Upper lobe of left lung (tissue), 6 donors: ENCODE measurements around the gene SETDB1. TPM values are rescaled to one million over a fixed set of nuclear protein-coding genes. Genes with fewer than 3 reads are reported as not detected.
A peak's percentile ranks its signal among the peaks of the same experiment; 100 is the strongest.

Source experiments
- ATAC-seq, 2 donors: fragments of 200-7000 bp; cut with Tn5 transposase; one replicate each; pipeline ENCODE4 v1.9.1; 2022; ENCODE audit warnings: mild to moderate bottlenecking in 2 of 2, moderate library complexity in 2 of 2; ENCODE audit not compliant: low FRiP score in 2 of 2
- DNase-seq, 2 donors: peaks; one replicate each; pipeline ENCODE4 v3.0.0-alpha.2; 2019 to 2020
- H3K27ac ChIP-seq, 4 donors: fragments of 200-600 bp; sonication (generic); one replicate each; pipeline ENCODE4 v1.5.1; 2016 to 2019
- H3K27me3 ChIP-seq, 4 donors: fragments of 200-600 bp; sonication (generic); one replicate each; pipeline ENCODE4 v1.5.1; 2017 to 2019
- H3K36me3 ChIP-seq, 4 donors: fragments of 200-600 bp; sonication (generic); one replicate each; pipeline ENCODE4 v1.5.1; 2016 to 2019
- H3K4me1 ChIP-seq, 4 donors: fragments of 200-600 bp; sonication (generic); one replicate each; pipeline ENCODE4 v1.5.1; 2018 to 2019
- H3K4me3 ChIP-seq, 4 donors: fragments of 200-600 bp; sonication (generic); one replicate each; pipeline ENCODE4 v1.5.1; 2017 to 2019; ENCODE audit warnings: mild to moderate bottlenecking in 2 of 4, moderate library complexity in 1 of 4
- H3K9me3 ChIP-seq, 4 donors: fragments of 200-600 bp; sonication (generic); one replicate each; pipeline ENCODE4 v1.5.1; 2018 to 2019
- EP300 ChIP-seq, 4 donors: sonication (generic); formaldehyde crosslinking; IDR thresholded peaks; one replicate each; pipeline ENCODE4 v1.5.1; 2017; ENCODE audit warnings: antibody characterized with exemption in 4 of 4, control low read depth in 2 of 4
- POLR2A ChIP-seq, 4 donors: fragments of 450-650 bp; IDR thresholded peaks; one replicate each; pipeline ENCODE4 v1.5.1; 2016 to 2017; ENCODE audit warnings: antibody characterized with exemption in 4 of 4, mild to moderate bottlenecking in 2 of 4
- POLR2AphosphoS5 ChIP-seq, 2 donors: sonication (generic); formaldehyde crosslinking; IDR thresholded peaks; one replicate each; pipeline ENCODE4 v1.5.1; 2017; ENCODE audit warnings: antibody characterized with exemption in 2 of 2
- WGBS, 2 donors: methylation state at CpG; one replicate each; pipeline ENCODE4 v1.1.5; 2017 to 2018; 5-methylcytosine and 5-hydroxymethylcytosine counted together
- total RNA-seq, 6 donors: library from RNA; depleted of rRNA in 4 of 6; stranded (reverse); fragments of >200 nt in 4 of 6; gene quantifications; one replicate each; pipeline versions ENCODE4 v1.1.0 to v1.2.1, GENCODE V29; 2016 to 2021
- TF ChIP-seq, protein P1 (sequence below), 6 experiments: fragments of 450-650 bp in 4 of 6; fragments of 200-600 bp in 2 of 6; sonication (generic) in 2 of 6; IDR thresholded peaks; one replicate each; pipeline ENCODE4 v1.5.1; 2016 to 2019; ENCODE audit warnings: antibody characterized with exemption in 6 of 6
- donor health status: DM: no; HTN: no; CAD: no; lungs with moderate emphysema.
- donor health status: DM: no; HTN: yes; CAD: no; lungs with severe emphysema.

SETDB1 gene
- total RNA-seq, 6 donors from 2014 or later, result 26.8 to 88.0 (median 40.3) TPM

- H3K4me1 ChIP-seq, result no peaks in the 10 kb centered on the region
- no peaks in the 10 kb centered on the region for H3K36me3 ChIP-seq
- WGBS, 2 donors, result 86 to 95% methylated on average over 4 of the region's 4 CpGs
- TF ChIP-seq POLR2AphosphoS5 (IDR thresholded peaks at IDR 0.05), result no peak
- TF ChIP-seq POLR2A (IDR thresholded peaks at IDR 0.05), result no peak
- TF ChIP-seq EP300 (IDR thresholded peaks at IDR 0.05), result no peak
- TF ChIP-seq, protein P1, sequence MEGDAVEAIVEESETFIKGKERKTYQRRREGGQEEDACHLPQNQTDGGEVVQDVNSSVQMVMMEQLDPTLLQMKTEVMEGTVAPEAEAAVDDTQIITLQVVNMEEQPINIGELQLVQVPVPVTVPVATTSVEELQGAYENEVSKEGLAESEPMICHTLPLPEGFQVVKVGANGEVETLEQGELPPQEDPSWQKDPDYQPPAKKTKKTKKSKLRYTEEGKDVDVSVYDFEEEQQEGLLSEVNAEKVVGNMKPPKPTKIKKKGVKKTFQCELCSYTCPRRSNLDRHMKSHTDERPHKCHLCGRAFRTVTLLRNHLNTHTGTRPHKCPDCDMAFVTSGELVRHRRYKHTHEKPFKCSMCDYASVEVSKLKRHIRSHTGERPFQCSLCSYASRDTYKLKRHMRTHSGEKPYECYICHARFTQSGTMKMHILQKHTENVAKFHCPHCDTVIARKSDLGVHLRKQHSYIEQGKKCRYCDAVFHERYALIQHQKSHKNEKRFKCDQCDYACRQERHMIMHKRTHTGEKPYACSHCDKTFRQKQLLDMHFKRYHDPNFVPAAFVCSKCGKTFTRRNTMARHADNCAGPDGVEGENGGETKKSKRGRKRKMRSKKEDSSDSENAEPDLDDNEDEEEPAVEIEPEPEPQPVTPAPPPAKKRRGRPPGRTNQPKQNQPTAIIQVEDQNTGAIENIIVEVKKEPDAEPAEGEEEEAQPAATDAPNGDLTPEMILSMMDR (IDR thresholded peaks at IDR 0.05), result no peak
- H3K4me3 ChIP-seq, result no peak overlapping the region
- H3K27ac ChIP-seq, result no peak overlapping the region
- no peaks in the 10 kb centered on the region for H3K9me3 ChIP-seq
- H3K27me3 ChIP-seq, result no peaks in the 10 kb centered on the region
- ATAC-seq (no peak), DNase-seq (no peak)
Observed at GRCh38 chr1:150909585-150910180, 16.5 kb upstream of the SETDB1 start.

- Histone ChIP-seq H3K27me3 (no peaks in the 10 kb centered on the region), H3K9me3 (no peaks in the 10 kb centered on the region), H3K27ac (no peak overlapping the region), H3K4me3 (no peak overlapping the region), H3K4me1 (no peaks in the 10 kb centered on the region), H3K36me3 (no peaks in the 10 kb centered on the region)
- no peak for ATAC-seq
- DNase-seq, result no peak
- TF ChIP-seq, protein P1 (IDR thresholded peaks at IDR 0.05), result no peak
- TF ChIP-seq POLR2AphosphoS5 (IDR thresholded peaks at IDR 0.05), result no peak
Observed at GRCh38 chr1:150912623-150913022, 13.5 kb upstream of the SETDB1 start.

DNA sequence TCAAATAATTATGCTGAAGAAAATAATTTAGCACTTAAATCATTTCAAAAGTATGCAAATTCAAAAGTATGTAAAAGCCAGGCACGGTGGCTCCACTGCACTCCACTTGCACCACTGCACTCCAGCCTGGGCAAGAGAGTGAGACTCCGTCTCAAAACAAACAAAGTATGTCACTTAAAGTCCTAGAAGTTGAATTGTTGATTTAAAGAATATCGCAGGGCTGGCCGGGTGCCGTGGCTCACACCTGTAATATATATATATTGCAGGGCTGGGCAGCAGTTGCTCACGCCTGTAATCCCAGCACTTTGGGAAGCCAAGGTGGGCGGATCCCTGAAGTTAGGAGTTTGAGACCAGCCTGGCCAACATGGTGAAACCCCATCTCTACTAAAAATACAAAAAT lies 8.8 kb upstream of the SETDB1 start:
- no peak for TF ChIP-seq POLR2AphosphoS5 (IDR thresholded peaks at IDR 0.05)
- TF ChIP-seq POLR2A (IDR thresholded peaks at IDR 0.05), result no peak
- ATAC-seq, result no peak
- Histone ChIP-seq H3K27me3 (no peaks in the 10 kb centered on the region), H3K4me3 (no peak overlapping the region), H3K27ac (no peak overlapping the region), H3K9me3 (no peaks in the 10 kb centered on the region), H3K4me1 (peaks cover 0 to 4% (median 0%) of the 10 kb centered on the region in 4 donors), H3K36me3 (no peaks in the 10 kb centered on the region)
- DNase-seq, result no peak
- 61 to 74% methylated on average over 7 of the region's 7 CpGs for WGBS, 2 donors

- no peaks in the 10 kb centered on the region for H3K27me3 ChIP-seq
- H3K9me3 ChIP-seq, result no peaks in the 10 kb centered on the region
- H3K27ac ChIP-seq, result no peak overlapping the region
- peaks cover 8 to 18% (median 12%) of the 10 kb centered on the region in 4 donors for H3K4me1 ChIP-seq
- DNase-seq (peak in 1 of 2 donors; percentile 60), ATAC-seq (peak; percentile 15 to 64)
- WGBS, 2 donors, result 43 to 49% methylated on average over 2 of the region's 2 CpGs
- H3K36me3 ChIP-seq, result peaks cover 0 to under 1% (median under 1%) of the 10 kb centered on the region in 4 donors
- TF ChIP-seq, protein P1 (IDR thresholded peaks at IDR 0.05), result peak; percentile 36 to 69 (median 64)
- no peak for TF ChIP-seq POLR2AphosphoS5 (IDR thresholded peaks at IDR 0.05)
- H3K4me3 ChIP-seq, result no peak overlapping the region
Observed at GRCh38 chr1:150922519-150922975, 3.6 kb upstream of the SETDB1 start.

DNA sequence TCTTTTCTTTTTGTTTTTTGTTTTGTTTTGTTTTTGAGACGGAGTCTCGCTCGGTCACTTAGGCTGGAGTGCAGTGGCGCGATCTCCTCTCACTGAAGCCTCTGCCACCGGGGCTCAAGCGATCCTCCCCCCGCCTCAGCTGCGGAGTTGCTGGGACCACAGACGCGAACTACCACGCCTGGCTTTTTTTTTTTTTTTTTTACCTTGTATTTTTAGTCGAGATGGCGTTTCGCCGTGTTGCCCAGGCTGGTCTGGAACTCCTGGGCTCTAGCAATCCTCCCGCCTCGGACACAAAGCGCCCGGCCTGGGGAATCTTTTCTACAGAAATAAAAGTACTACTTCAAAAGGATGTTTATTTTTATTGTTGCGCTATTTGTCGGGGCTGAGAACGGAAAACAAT lies 1.1 kb upstream of the SETDB1 start:
- peak overlapping the region in 3 of 4 donors; percentile 67 to 86 (median 78) for H3K4me3 ChIP-seq
- WGBS, 2 donors, result 76 to 80% methylated on average over 23 of the region's 23 CpGs
- no peak overlapping the region for H3K27ac ChIP-seq
- peaks cover 10 to 22% (median 15%) of the 10 kb centered on the region in 4 donors for H3K4me1 ChIP-seq
- H3K36me3 ChIP-seq, result peaks cover 6 to 26% (median 19%) of the 10 kb centered on the region in 4 donors
- TF ChIP-seq POLR2A (IDR thresholded peaks at IDR 0.05) (no peak), EP300 (IDR thresholded peaks at IDR 0.05) (no peak), POLR2AphosphoS5 (IDR thresholded peaks at IDR 0.05) (no peak)
- TF ChIP-seq, protein P1 (IDR thresholded peaks at IDR 0.05), result no peak
- DNase-seq (no peak), ATAC-seq (no peak)
- no peaks in the 10 kb centered on the region for H3K9me3 ChIP-seq
- no peaks in the 10 kb centered on the region for H3K27me3 ChIP-seq
